Ramos (cell line): ENCODE measurements around the gene ZNF331.

ENCODE experiments used
- in situ Hi-C: fragments of 300-500 bp; cut with MboI; formaldehyde crosslinking; loops from one replicate; pipeline ENCODE4 v1.14.3; 2022; ENCODE audit warnings: low sequenced_read_pairs; ENCODE audit not compliant: unreplicated experiment

Gene ZNF331

GRCh38 chr19:53621885-53622740 is 84.2 kb downstream of the ZNF331 start:
- in situ Hi-C loops: no loop called here

- in situ Hi-C loops: no loop called here
Measured at GRCh38 chr19:53624771-53625545, 87.0 kb downstream of the ZNF331 start.

GRCh38 chr19:53626486-53626885 is 88.5 kb downstream of the ZNF331 start:
- in situ Hi-C loops: no loop called here

GRCh38 chr19:53626976-53627375 is 89.0 kb downstream of the ZNF331 start:
- in situ Hi-C loops: no loop called here
